CD4-positive, CD25-positive, alpha-beta regulatory T cell (primary cell): ENCODE data around the gene RAB11FIP4. TPM values are rescaled to one million over a fixed set of nuclear protein-coding genes. Genes with fewer than 3 reads are reported as not detected.

ENCODE experiments used
- ATAC-seq, 2 donors: fragments of 150-1000 bp; cut with Tn5 transposase; one replicate each; pipeline ENCODE4 v1.10.0; 2021; ENCODE audit warnings: low read depth in 2 of 2, moderate number of reproducible peaks in 2 of 2, moderate library complexity in 1 of 2
- DNase-seq, 3 donors: peaks; one replicate each; pipeline versions ENCODE4 v3.0.0 to v3.0.0-alpha.2; 2012 to 2022; ENCODE audit warnings: mixed read lengths in 1 of 3
- H3K27ac ChIP-seq: one replicate; pipeline ENCODE4 v1.7.0; 2013; ENCODE audit warnings: mild to moderate bottlenecking, low read length; ENCODE audit not compliant: insufficient read depth, poor library complexity, severe bottlenecking
- H3K27me3 ChIP-seq: one replicate; pipeline ENCODE4 v1.7.0; 2013; ENCODE audit warnings: low read length; ENCODE audit not compliant: control insufficient read depth, insufficient read depth
- H3K36me3 ChIP-seq: one replicate; pipeline ENCODE4 v1.7.0; 2013; ENCODE audit warnings: mild to moderate bottlenecking, low read length, moderate library complexity; ENCODE audit not compliant: control insufficient read depth, insufficient read depth
- H3K4me1 ChIP-seq: 2 replicates; pipeline ENCODE4 v1.7.0; 2013; ENCODE audit warnings: mild to moderate bottlenecking, low read length; ENCODE audit not compliant: insufficient read depth, control insufficient read depth, poor library complexity, severe bottlenecking
- H3K4me3 ChIP-seq: one replicate; pipeline ENCODE4 v1.7.0; 2013; ENCODE audit warnings: low read depth, mild to moderate bottlenecking, low read length, moderate library complexity
- H3K9me3 ChIP-seq, 2 experiments: 1 replicate in 1 of 2; 2 replicates in 1 of 2; pipeline ENCODE4 v1.7.0; 2013; ENCODE audit warnings: low read length in 2 of 2, mild to moderate bottlenecking in 1 of 2, moderate library complexity in 1 of 2; ENCODE audit not compliant: control insufficient read depth in 2 of 2
- H3K27ac Mint-ChIP-seq, 3 donors: one replicate each; pipeline ENCODE4 v1.8.0; 2020 to 2022; ENCODE audit warnings: mild to moderate bottlenecking in 3 of 3, mixed read lengths in 3 of 3, moderate library complexity in 2 of 3
- H3K27me3 Mint-ChIP-seq: one replicate; pipeline ENCODE4 v1.8.0; 2022; ENCODE audit warnings: mild to moderate bottlenecking, mixed read lengths
- H3K36me3 Mint-ChIP-seq: one replicate; pipeline ENCODE4 v1.8.0; 2020; ENCODE audit warnings: mixed read lengths
- H3K4me1 Mint-ChIP-seq, 4 donors: one replicate each; pipeline ENCODE4 v1.8.0; 2020 to 2022; ENCODE audit warnings: mixed read lengths in 4 of 4, mild to moderate bottlenecking in 1 of 4
- H3K4me3 Mint-ChIP-seq, 4 donors: one replicate each; pipeline ENCODE4 v1.8.0; 2020 to 2022; ENCODE audit warnings: mild to moderate bottlenecking in 4 of 4, mixed read lengths in 4 of 4, moderate library complexity in 3 of 4
- H3K9me3 Mint-ChIP-seq, 7 donors: one replicate each; pipeline ENCODE4 v1.8.0; 2020 to 2022; ENCODE audit warnings: mixed read lengths in 7 of 7, mild to moderate bottlenecking in 3 of 7, moderate library complexity in 2 of 7
- polyA plus RNA-seq, 4 donors: library from polyadenylated mRNA; unstranded; fragments of 300-500 nt; fragmentation: Illumina TruSeq; gene quantifications; one replicate each; pipeline ENCODE4 v1.2.3, GENCODE V29; 2021
- total RNA-seq: library from RNA; stranded (reverse); gene quantifications from one replicate; pipeline ENCODE4 v1.2.3, GENCODE V29; 2022

The RAB11FIP4 gene
- total and polyA plus RNA-seq, 5 donors from 2014 or later: 23.1 to 79.7 (median 23.6) TPM

GRCh38 chr17:31560616-31561235 is 169.3 kb downstream of the RAB11FIP4 start:
- Mint-ChIP-seq H3K27ac (no peak overlapping the region), H3K9me3 (no peaks in the 10 kb centered on the region), H3K4me3 (peak overlapping the region; percentile 72 to 83 (median 74)), H3K36me3 (no peaks in the 10 kb centered on the region), H3K27me3 (peaks cover 30% of the 10 kb centered on the region), H3K4me1 (peaks cover 0 to 11% (median 2%) of the 10 kb centered on the region in 4 donors)
- Histone ChIP-seq H3K4me1 (peaks cover 9% of the 10 kb centered on the region), H3K27ac (no peak overlapping the region), H3K36me3 (no peaks in the 10 kb centered on the region), H3K4me3 (no peak overlapping the region), H3K27me3 (peaks cover 4% of the 10 kb centered on the region), H3K9me3 (no peaks in the 10 kb centered on the region)
- no peak for ATAC-seq
- no peak for DNase-seq

- no peaks in the 10 kb centered on the region for H3K9me3 Mint-ChIP-seq
- Histone ChIP-seq H3K4me1 (peaks cover 9% of the 10 kb centered on the region), H3K4me3 (no peak overlapping the region), H3K27me3 (peaks cover 4% of the 10 kb centered on the region), H3K36me3 (no peaks in the 10 kb centered on the region), H3K9me3 (no peaks in the 10 kb centered on the region), H3K27ac (no peak overlapping the region)
- peaks cover 30% of the 10 kb centered on the region for H3K27me3 Mint-ChIP-seq
- H3K4me3 Mint-ChIP-seq: peak overlapping the region in 3 of 4 donors; percentile 16 to 83 (median 54)
- H3K4me1 Mint-ChIP-seq: peaks cover 0 to 11% (median 2%) of the 10 kb centered on the region in 4 donors
- no peak overlapping the region for H3K27ac Mint-ChIP-seq
- no peaks in the 10 kb centered on the region for H3K36me3 Mint-ChIP-seq
- DNase-seq: no peak
- no peak for ATAC-seq
Measured at GRCh38 chr17:31561469-31562375, 170.2 kb downstream of the RAB11FIP4 start.

GRCh38 chr17:31562376-31562840 is 170.9 kb downstream of the RAB11FIP4 start:
- ATAC-seq: no peak
- Mint-ChIP-seq H3K27me3 (peaks cover 31% of the 10 kb centered on the region), H3K4me3 (no peak overlapping the region), H3K27ac (no peak overlapping the region), H3K9me3 (peaks cover 0 to 3% (median 0%) of the 10 kb centered on the region in 7 donors), H3K36me3 (no peaks in the 10 kb centered on the region), H3K4me1 (peaks cover 0 to 12% (median 2%) of the 10 kb centered on the region in 4 donors)
- Histone ChIP-seq H3K36me3 (no peaks in the 10 kb centered on the region), H3K4me1 (peaks cover 9% of the 10 kb centered on the region), H3K27ac (no peak overlapping the region), H3K4me3 (no peak overlapping the region), H3K9me3 (no peaks in the 10 kb centered on the region), H3K27me3 (peaks cover 4% of the 10 kb centered on the region)
- DNase-seq: no peak

- Mint-ChIP-seq H3K9me3 (peaks cover 0 to 3% (median 0%) of the 10 kb centered on the region in 7 donors), H3K4me3 (no peak overlapping the region), H3K27me3 (peaks cover 26% of the 10 kb centered on the region), H3K4me1 (peaks cover 0 to 7% (median 0%) of the 10 kb centered on the region in 4 donors), H3K27ac (no peak overlapping the region), H3K36me3 (no peaks in the 10 kb centered on the region)
- Histone ChIP-seq H3K9me3 (no peaks in the 10 kb centered on the region), H3K27me3 (peaks cover 4% of the 10 kb centered on the region), H3K27ac (no peak overlapping the region), H3K4me1 (peaks cover 3% of the 10 kb centered on the region), H3K36me3 (no peaks in the 10 kb centered on the region), H3K4me3 (no peak overlapping the region)
- DNase-seq (no peak), ATAC-seq (no peak)
Measured at GRCh38 chr17:31564291-31564690, 172.8 kb downstream of the RAB11FIP4 start.

GRCh38 chr17:31564883-31565301 is 173.4 kb downstream of the RAB11FIP4 start:
- no peaks in the 10 kb centered on the region for H3K36me3 ChIP-seq
- peaks cover 26% of the 10 kb centered on the region for H3K27me3 Mint-ChIP-seq
- no peak for DNase-seq
- no peaks in the 10 kb centered on the region for H3K9me3 ChIP-seq
- no peak for ATAC-seq
- H3K4me1 ChIP-seq: no peaks in the 10 kb centered on the region
- peak overlapping the region in 1 of 4 donors; percentile 23 for H3K4me3 Mint-ChIP-seq
- H3K4me3 ChIP-seq: no peak overlapping the region
- H3K27me3 ChIP-seq: peaks cover 4% of the 10 kb centered on the region
- peaks cover 0 to 7% (median 0%) of the 10 kb centered on the region in 4 donors for H3K4me1 Mint-ChIP-seq
- H3K27ac ChIP-seq: no peak overlapping the region
- H3K27ac Mint-ChIP-seq: no peak overlapping the region
- peaks cover 0 to 3% (median 0%) of the 10 kb centered on the region in 7 donors for H3K9me3 Mint-ChIP-seq
- no peaks in the 10 kb centered on the region for H3K36me3 Mint-ChIP-seq

GRCh38 chr17:31565652-31566051 is 174.2 kb downstream of the RAB11FIP4 start:
- no peak overlapping the region for H3K4me3 ChIP-seq
- H3K9me3 ChIP-seq: no peaks in the 10 kb centered on the region
- no peak for DNase-seq
- H3K27me3 ChIP-seq: peaks cover 4% of the 10 kb centered on the region
- H3K36me3 Mint-ChIP-seq: no peaks in the 10 kb centered on the region
- ATAC-seq: no peak
- H3K27ac ChIP-seq: no peak overlapping the region
- no peaks in the 10 kb centered on the region for H3K4me1 ChIP-seq
- peak overlapping the region in 1 of 3 donors; percentile 58 for H3K27ac Mint-ChIP-seq
- H3K4me3 Mint-ChIP-seq: no peak overlapping the region
- H3K9me3 Mint-ChIP-seq: peaks cover 0 to 3% (median 0%) of the 10 kb centered on the region in 7 donors
- no peaks in the 10 kb centered on the region for H3K36me3 ChIP-seq
- H3K27me3 Mint-ChIP-seq: peaks cover 20% of the 10 kb centered on the region
- peaks cover 0 to 2% (median 0%) of the 10 kb centered on the region in 4 donors for H3K4me1 Mint-ChIP-seq

GRCh38 chr17:31566247-31566991 is 174.9 kb downstream of the RAB11FIP4 start:
- Mint-ChIP-seq H3K27me3 (peaks cover 15% of the 10 kb centered on the region), H3K4me3 (no peak overlapping the region), H3K9me3 (peaks cover 0 to 3% (median 0%) of the 10 kb centered on the region in 7 donors), H3K36me3 (no peaks in the 10 kb centered on the region), H3K27ac (no peak overlapping the region), H3K4me1 (peaks cover 0 to 2% (median 0%) of the 10 kb centered on the region in 4 donors)
- Histone ChIP-seq H3K4me1 (no peaks in the 10 kb centered on the region), H3K9me3 (no peaks in the 10 kb centered on the region), H3K27me3 (no peaks in the 10 kb centered on the region), H3K4me3 (no peak overlapping the region), H3K36me3 (no peaks in the 10 kb centered on the region), H3K27ac (no peak overlapping the region)
- ATAC-seq (no peak), DNase-seq (no peak)
